Measurements from ENCODE around the gene HRH2. TPM values are rescaled to one million over a fixed set of nuclear protein-coding genes. Genes with fewer than 3 reads are reported as not detected.

Gene HRH2
- total RNA-seq, 1 experiment from 2014 or later = 3.3 TPM

DNA sequence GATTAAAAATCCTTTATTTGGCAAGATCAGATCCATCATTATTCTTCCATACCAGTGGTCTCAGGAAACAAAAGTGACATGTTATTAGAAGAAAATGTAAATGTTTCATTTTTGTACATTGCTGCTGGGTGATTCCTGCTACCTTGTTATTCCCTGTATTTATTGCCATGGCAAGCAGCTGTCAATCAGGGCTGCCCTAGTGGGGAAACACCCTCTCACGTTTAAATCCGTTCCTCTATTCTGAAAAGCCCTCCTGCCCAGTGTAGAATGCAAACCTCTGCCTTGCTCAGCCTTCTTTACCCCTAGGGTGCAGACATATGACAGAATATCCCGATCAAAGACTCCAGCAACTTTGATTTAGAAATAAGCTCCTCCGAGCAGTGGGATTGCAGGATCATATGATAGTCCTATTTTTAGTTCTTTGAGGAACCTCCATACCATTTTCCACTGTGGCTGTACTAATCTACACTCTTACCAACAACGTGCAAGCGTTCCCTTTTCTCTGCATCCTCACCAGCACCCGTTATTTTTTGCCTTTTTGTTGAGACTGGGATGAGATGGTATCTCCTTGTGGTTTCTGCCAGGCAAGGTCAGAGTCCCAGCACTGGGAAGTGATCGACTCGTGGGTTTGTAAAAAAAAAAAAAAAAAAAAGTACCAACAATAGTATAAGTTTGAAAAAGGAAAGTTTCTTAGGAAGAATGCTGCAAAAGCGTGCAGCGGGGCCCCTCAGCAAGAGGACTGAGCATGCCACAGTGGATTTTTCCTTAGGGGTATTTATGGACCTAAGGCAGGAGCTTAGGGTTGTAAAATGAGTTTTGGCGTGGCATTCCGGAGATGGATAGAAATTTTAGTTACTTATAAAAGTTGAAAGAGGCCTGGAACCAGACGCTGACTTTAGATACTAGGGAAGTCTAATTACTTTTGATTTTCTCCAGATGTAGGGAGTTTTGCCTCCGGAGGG lies 66.7 kb downstream of the HRH2 start:
- Mint-ChIP-seq H3K9me3 (peaks cover 0 to 3% of the 10 kb centered on the region in 2 experiments; a peak in 3 of 5 replicates), H3K36me3 (ENCODE audit: insufficient read depth in 1 of 3, low read depth in 3 of 3) (no peaks in the 10 kb centered on the region; a peak in 1 of 7 replicates), H3K4me1 (peaks cover 9 to 16% of the 10 kb centered on the region in 2 experiments), H3K27me3 (ENCODE audit: low read depth) (peaks cover 11% of the 10 kb centered on the region), H3K27ac (no peak overlapping the region; a peak in 1 of 7 replicates), H3K4me3 (no peak overlapping the region)
- H4K5ac ChIP-seq (ENCODE audit: insufficient read length, low read depth, low read length) = no peak overlapping the region
- no peak overlapping the region for H2AFZ ChIP-seq (ENCODE audit: low read length)
- H4K20me1 ChIP-seq (ENCODE audit: control insufficient read depth, insufficient read depth, insufficient read length) = no peaks in the 10 kb centered on the region
- H3K27ac ChIP-seq (ENCODE audit: insufficient read length, low read depth, low read length) = no peak overlapping the region
- H2BK20ac ChIP-seq (ENCODE audit: low read depth, low read length, poor library complexity, severe bottlenecking) = no peak overlapping the region
- no peaks in the 10 kb centered on the region for H3K4me1 ChIP-seq (ENCODE audit: insufficient read depth, low read length)
- H3K23me2 ChIP-seq (ENCODE audit: insufficient read length, low read depth, low read length, poor library complexity, severe bottlenecking) = peaks cover 8% of the 10 kb centered on the region
- H3K18ac ChIP-seq (ENCODE audit: insufficient read length, low read depth, low read length) = no peak overlapping the region
- no peak overlapping the region for H2BK120ac ChIP-seq (ENCODE audit: low read depth, low read length, poor library complexity, severe bottlenecking)
- H3K4ac ChIP-seq (ENCODE audit: low read depth, low read length) = no peak overlapping the region
- no peak overlapping the region for H3K14ac ChIP-seq (ENCODE audit: insufficient read depth, low read length)
- H2AK5ac ChIP-seq (ENCODE audit: insufficient read length, low read length) = no peak overlapping the region
- DNase-seq = no peak
- no peak overlapping the region for H3K9ac ChIP-seq (ENCODE audit: extremely low read depth, insufficient read length, low read length)
- no peak overlapping the region for H3K4me2 ChIP-seq (ENCODE audit: insufficient read depth, insufficient read length, low read length)
- H3K23ac ChIP-seq (ENCODE audit: insufficient read length, low read depth, low read length) = no peak overlapping the region
- no peak overlapping the region for H3T11ph ChIP-seq (ENCODE audit: low read length)
- H3K27me3 ChIP-seq (ENCODE audit: insufficient read depth, low read length) = no peaks in the 10 kb centered on the region
- WGBS (ENCODE audit: extremely low coverage, insufficient read length, low lambda C conversion rate) = no CpG with 5 or more reads among the region's 15 CpGs
- no peak overlapping the region for H4K91ac ChIP-seq (ENCODE audit: insufficient read length, low read depth, low read length)
- no peak overlapping the region for H3K56ac ChIP-seq (ENCODE audit: insufficient read length, low read depth, low read length)
- H3K79me1 ChIP-seq (ENCODE audit: insufficient read depth, low read depth, low read length, poor library complexity, severe bottlenecking) = no peaks in the 10 kb centered on the region
- H3K9me3 ChIP-seq (ENCODE audit: control insufficient read depth, low read depth, low read length) = no peaks in the 10 kb centered on the region
- H2BK12ac ChIP-seq (ENCODE audit: insufficient read length, low read depth, low read length) = no peak overlapping the region
- no peaks in the 10 kb centered on the region for H3K79me2 ChIP-seq (ENCODE audit: insufficient read depth, low read length)
- H2BK5ac ChIP-seq (ENCODE audit: insufficient read length, low read length) = no peak overlapping the region
- TF ChIP-seq, protein P1, sequence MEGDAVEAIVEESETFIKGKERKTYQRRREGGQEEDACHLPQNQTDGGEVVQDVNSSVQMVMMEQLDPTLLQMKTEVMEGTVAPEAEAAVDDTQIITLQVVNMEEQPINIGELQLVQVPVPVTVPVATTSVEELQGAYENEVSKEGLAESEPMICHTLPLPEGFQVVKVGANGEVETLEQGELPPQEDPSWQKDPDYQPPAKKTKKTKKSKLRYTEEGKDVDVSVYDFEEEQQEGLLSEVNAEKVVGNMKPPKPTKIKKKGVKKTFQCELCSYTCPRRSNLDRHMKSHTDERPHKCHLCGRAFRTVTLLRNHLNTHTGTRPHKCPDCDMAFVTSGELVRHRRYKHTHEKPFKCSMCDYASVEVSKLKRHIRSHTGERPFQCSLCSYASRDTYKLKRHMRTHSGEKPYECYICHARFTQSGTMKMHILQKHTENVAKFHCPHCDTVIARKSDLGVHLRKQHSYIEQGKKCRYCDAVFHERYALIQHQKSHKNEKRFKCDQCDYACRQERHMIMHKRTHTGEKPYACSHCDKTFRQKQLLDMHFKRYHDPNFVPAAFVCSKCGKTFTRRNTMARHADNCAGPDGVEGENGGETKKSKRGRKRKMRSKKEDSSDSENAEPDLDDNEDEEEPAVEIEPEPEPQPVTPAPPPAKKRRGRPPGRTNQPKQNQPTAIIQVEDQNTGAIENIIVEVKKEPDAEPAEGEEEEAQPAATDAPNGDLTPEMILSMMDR (conservative IDR thresholded peaks at IDR 0.05) = no peak
- no peak overlapping the region for H2BK15ac ChIP-seq (ENCODE audit: low read depth, low read length)
- no peak overlapping the region for H4K8ac ChIP-seq (replicated peaks; ENCODE audit: insufficient read length, low read depth, low read length)
